ENCODE data around the gene IL12RB2.

GRCh38 chr1:67440339-67440738, 132.7 kb downstream of the IL12RB2 start:
- TF ChIP-seq CTCF (IDR thresholded peaks at IDR 0.05): no peak
- TF ChIP-seq ZFX (IDR thresholded peaks at IDR 0.05; ENCODE audit: borderline replicate concordance): no peak
